Rectal smooth muscle tissue (tissue), 1 donor: ENCODE results near the gene CPB2.

Experiments used
- H3K27ac ChIP-seq: one replicate; pipeline ENCODE4 v1.7.0; 2013; ENCODE audit warnings: low read depth, low read length, inconsistent platforms
- H3K27me3 ChIP-seq: one replicate; pipeline ENCODE4 v1.7.0; 2013; ENCODE audit warnings: low read length; ENCODE audit not compliant: control insufficient read depth, insufficient read depth
- H3K36me3 ChIP-seq: one replicate; pipeline ENCODE4 v1.7.0; 2013; ENCODE audit warnings: low read length; ENCODE audit not compliant: control insufficient read depth, insufficient read depth
- H3K4me1 ChIP-seq: one replicate; pipeline ENCODE4 v1.7.0; 2013; ENCODE audit warnings: low read length; ENCODE audit not compliant: control insufficient read depth, insufficient read depth
- H3K4me3 ChIP-seq: one replicate; pipeline ENCODE4 v1.7.0; 2013; ENCODE audit warnings: low read length
- H3K9ac ChIP-seq: one replicate; pipeline ENCODE4 v1.7.0; 2013; ENCODE audit warnings: low read length

The CPB2 gene

GRCh38 chr13:46137627-46138317, 32.9 kb upstream of the CPB2 start:
- Histone ChIP-seq H3K4me3 (no peak overlapping the region), H3K27ac (no peak overlapping the region), H3K9ac (no peak overlapping the region), H3K36me3 (no peaks in the 10 kb centered on the region), H3K4me1 (no peaks in the 10 kb centered on the region), H3K27me3 (no peaks in the 10 kb centered on the region)

- H3K36me3 ChIP-seq, result no peaks in the 10 kb centered on the region
- no peak overlapping the region for H3K27ac ChIP-seq
- no peaks in the 10 kb centered on the region for H3K4me1 ChIP-seq
- H3K27me3 ChIP-seq, result no peaks in the 10 kb centered on the region
- no peak overlapping the region for H3K4me3 ChIP-seq
- no peak overlapping the region for H3K9ac ChIP-seq
Measured at GRCh38 chr13:46136688-46137087, 31.9 kb upstream of the CPB2 start.

GRCh38 chr13:46134961-46135522, 30.2 kb upstream of the CPB2 start:
- H3K27ac ChIP-seq, result no peak overlapping the region
- H3K9ac ChIP-seq, result no peak overlapping the region
- peaks cover 3% of the 10 kb centered on the region for H3K36me3 ChIP-seq
- H3K4me3 ChIP-seq, result no peak overlapping the region
- H3K4me1 ChIP-seq, result no peaks in the 10 kb centered on the region
- no peaks in the 10 kb centered on the region for H3K27me3 ChIP-seq

GRCh38 chr13:46134494-46134893, 29.7 kb upstream of the CPB2 start:
- Histone ChIP-seq H3K27ac (no peak overlapping the region), H3K9ac (no peak overlapping the region), H3K36me3 (peaks cover 3% of the 10 kb centered on the region), H3K4me1 (no peaks in the 10 kb centered on the region), H3K27me3 (no peaks in the 10 kb centered on the region), H3K4me3 (no peak overlapping the region)

GRCh38 chr13:46132109-46132508, 27.3 kb upstream of the CPB2 start:
- Histone ChIP-seq H3K27ac (no peak overlapping the region), H3K4me3 (no peak overlapping the region), H3K4me1 (no peaks in the 10 kb centered on the region), H3K27me3 (no peaks in the 10 kb centered on the region), H3K9ac (no peak overlapping the region), H3K36me3 (peaks cover 3% of the 10 kb centered on the region)

GRCh38 chr13:46131705-46132104, 26.9 kb upstream of the CPB2 start:
- Histone ChIP-seq H3K4me3 (no peak overlapping the region), H3K27ac (no peak overlapping the region), H3K4me1 (no peaks in the 10 kb centered on the region), H3K27me3 (no peaks in the 10 kb centered on the region), H3K9ac (no peak overlapping the region), H3K36me3 (peaks cover 3% of the 10 kb centered on the region)

- Histone ChIP-seq H3K36me3 (peaks cover 3% of the 10 kb centered on the region), H3K27ac (no peak overlapping the region)
Measured at GRCh38 chr13:46129955-46130618, 25.3 kb upstream of the CPB2 start.

GRCh38 chr13:46129124-46129523, 24.3 kb upstream of the CPB2 start:
- H3K27me3 ChIP-seq, result no peaks in the 10 kb centered on the region
- H3K9ac ChIP-seq, result no peak overlapping the region
- H3K4me1 ChIP-seq, result no peaks in the 10 kb centered on the region
- no peak overlapping the region for H3K27ac ChIP-seq
- H3K36me3 ChIP-seq, result peaks cover 3% of the 10 kb centered on the region
- no peak overlapping the region for H3K4me3 ChIP-seq

More at GRCh38 chr13:46129955-46130618, 25.3 kb upstream of the CPB2 start:
- no peaks in the 10 kb centered on the region for H3K4me1 ChIP-seq
- H3K4me3 ChIP-seq, result no peak overlapping the region
- H3K9ac ChIP-seq, result no peak overlapping the region
- no peaks in the 10 kb centered on the region for H3K27me3 ChIP-seq

- Histone ChIP-seq H3K9ac (no peak overlapping the region), H3K27ac (no peak overlapping the region), H3K4me1 (no peaks in the 10 kb centered on the region), H3K4me3 (no peak overlapping the region), H3K27me3 (no peaks in the 10 kb centered on the region), H3K36me3 (peaks cover 3% of the 10 kb centered on the region)
Measured at GRCh38 chr13:46127358-46128023, 22.7 kb upstream of the CPB2 start.

GRCh38 chr13:46126552-46127357, 21.9 kb upstream of the CPB2 start:
- peaks cover 3% of the 10 kb centered on the region for H3K36me3 ChIP-seq
- H3K27me3 ChIP-seq, result no peaks in the 10 kb centered on the region
- no peak overlapping the region for H3K27ac ChIP-seq
- no peak overlapping the region for H3K4me3 ChIP-seq
- H3K9ac ChIP-seq, result no peak overlapping the region
- no peaks in the 10 kb centered on the region for H3K4me1 ChIP-seq

GRCh38 chr13:46126056-46126455, 21.2 kb upstream of the CPB2 start:
- Histone ChIP-seq H3K36me3 (peaks cover 3% of the 10 kb centered on the region), H3K9ac (no peak overlapping the region), H3K27ac (no peak overlapping the region)

More at GRCh38 chr13:46126056-46126455, 21.2 kb upstream of the CPB2 start:
- Histone ChIP-seq H3K4me3 (no peak overlapping the region), H3K4me1 (no peaks in the 10 kb centered on the region), H3K27me3 (no peaks in the 10 kb centered on the region)
